M059J (cell line): ENCODE data around the gene C2CD4C. TPM values are rescaled to one million over a fixed set of nuclear protein-coding genes. Genes with fewer than 3 reads are reported as not detected.
"Not testable (repeated sequence)": the region's sequence is repeated elsewhere in the genome, so short reads cannot be mapped to it uniquely, and the experiment has no call there.

Source experiments
- DNase-seq: peaks from one replicate; pipeline ENCODE4 v3.0.0-alpha.2; 2012; ENCODE audit warnings: low read depth
- total RNA-seq: library from RNA; depleted of rRNA; stranded (reverse); fragments of >200 nt; shearing (Covaris generic); gene quantifications from 2 replicates; pipeline ENCODE4 v1.2.3, GENCODE V29; 2014; rRNA removed

C2CD4C gene
- total RNA-seq, 1 experiment from 2014 or later = not detected

DNA sequence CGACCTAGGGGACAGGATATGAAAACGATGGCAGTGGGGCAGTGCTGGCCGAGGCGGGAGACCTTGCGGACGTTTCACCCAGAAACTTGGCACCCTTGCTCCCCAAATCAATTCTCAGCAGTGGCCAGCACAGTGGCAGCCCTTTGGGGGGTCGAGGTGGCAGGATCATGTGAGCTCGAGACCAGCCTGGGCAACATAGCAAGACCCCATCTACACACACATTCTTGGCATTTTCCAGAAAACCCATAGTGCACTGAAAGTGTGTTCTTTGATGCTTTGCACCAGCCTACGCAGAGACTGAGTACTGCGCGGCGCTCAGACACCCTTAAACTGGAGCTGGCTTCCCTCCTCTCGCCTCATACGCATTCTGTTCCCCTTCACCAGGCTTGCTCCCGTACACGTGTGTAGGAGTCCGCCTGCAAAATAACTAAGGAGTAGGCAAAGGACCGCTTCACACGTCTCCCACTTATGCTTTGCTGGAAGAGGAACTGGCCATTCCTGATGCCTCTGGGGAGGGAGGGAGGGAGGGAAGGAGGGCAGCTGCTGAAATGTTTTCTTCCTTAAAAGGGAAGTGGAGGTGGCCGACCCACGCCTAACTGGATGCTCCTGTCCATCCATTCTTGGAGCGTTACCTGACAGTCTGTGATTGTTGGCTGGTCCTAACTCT is 40.9 kb downstream of the C2CD4C start:
- no peak for DNase-seq

GRCh38 chr19:367561-367960 is 41.4 kb downstream of the C2CD4C start:
- DNase-seq = no peak

GRCh38 chr19:366951-367350 is 42.0 kb downstream of the C2CD4C start:
- DNase-seq = no peak

DNA sequence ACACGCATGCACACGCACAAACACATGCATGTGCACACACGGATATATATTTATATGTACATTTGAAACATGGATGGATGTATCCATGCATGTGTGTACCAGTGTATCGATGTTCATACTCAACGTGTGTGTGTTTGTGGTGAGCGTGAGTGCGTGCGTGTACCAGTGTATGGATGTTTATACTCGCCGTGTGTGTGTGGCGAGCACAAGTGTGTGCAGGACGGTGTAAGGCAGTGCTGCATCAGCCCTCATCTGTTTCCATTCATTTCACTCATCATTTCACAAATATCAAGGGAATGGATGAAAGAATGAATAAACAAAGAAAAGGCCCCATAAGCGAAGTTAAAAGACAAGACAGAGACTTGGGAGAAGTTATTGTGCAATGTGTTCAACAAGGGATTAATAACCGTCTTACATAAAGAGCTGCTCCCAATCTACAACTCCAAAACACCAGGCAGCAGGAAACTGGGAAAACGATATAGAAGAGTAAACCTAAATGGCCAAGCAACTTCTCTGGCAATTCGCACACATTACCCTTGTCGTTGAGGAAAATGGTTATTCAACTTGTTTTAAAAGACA is 42.7 kb downstream of the C2CD4C start:
- no peak for DNase-seq

- no peak for DNase-seq
These were observed 44.3 kb downstream of the C2CD4C start for GRCh38 chr19:364496-365287.

DNA sequence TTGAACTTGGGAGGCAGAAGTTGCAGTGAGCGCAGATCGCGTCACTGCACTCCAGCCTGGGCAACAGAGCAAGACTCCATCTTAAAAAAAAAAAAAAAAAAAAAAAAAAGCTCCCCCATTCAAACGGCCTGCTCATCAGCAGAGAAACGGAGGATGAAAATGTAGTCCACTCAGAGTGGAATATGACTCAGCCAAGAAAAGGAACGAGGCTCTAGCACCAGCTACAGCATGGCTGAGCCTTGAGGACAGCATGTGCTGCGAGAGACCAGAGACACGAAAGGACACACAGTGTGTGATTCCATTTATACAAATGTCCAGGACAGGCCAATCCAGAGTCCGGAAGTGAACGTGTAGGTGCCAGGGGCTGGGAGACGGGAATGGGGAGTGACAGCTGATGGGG is 46.3 kb downstream of the C2CD4C start:
- DNase-seq = no peak

DNA sequence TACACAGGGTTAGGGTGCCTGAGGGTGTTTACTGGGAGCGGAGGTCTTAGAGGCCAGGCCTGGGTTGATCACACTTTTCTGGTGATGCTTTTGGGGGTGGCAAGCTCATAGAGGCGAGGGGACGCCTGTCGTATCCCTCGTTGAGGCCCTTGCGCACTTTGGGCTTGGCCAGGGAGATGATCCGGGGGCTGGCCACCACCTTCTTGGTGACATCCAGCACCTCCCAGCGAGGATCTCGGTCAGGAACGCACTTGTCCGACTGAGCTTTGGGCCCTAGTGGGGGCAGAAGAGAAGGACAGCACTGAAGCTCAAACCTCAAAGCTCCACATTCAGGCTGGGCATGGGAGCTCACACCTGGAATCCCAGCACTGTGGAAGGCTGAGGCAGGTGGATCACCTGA is 46.8 kb downstream of the C2CD4C start:
- no peak for DNase-seq

DNA sequence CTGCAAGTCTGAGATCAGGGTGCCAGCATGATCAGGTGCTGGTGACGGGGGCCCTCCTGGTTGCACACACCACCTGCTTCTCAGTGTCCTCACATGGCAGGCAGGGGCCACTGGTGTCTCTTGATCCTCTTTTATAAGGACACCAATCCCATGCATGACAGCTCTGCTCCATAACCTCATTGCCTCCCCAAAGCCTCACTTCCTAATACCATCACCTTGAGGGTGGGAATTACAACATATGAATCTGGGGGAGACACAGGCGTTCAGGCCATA is 49.4 kb downstream of the C2CD4C start:
- DNase-seq = no peak

GRCh38 chr19:355536-355935 is 53.4 kb downstream of the C2CD4C start:
- not testable (repeated sequence) for DNase-seq

Other genes with a start within 250 kb of the C2CD4C start
- gene PLPP2, start 117.7 kb downstream of the C2CD4C start, total RNA-seq = 32.6 and 39.3 TPM in 2 replicates
- 9.0 and 17.9 TPM in 2 replicates for gene MIER2, start 64.4 kb downstream of the C2CD4C start, total RNA-seq
- gene SHC2, start 51.9 kb upstream of the C2CD4C start, total RNA-seq = 0.05 TPM in 1 of 2 replicates, not detected in the other
- not detected in 2 replicates for gene MADCAM1, start 87.3 kb upstream of the C2CD4C start, total RNA-seq
- gene TPGS1, start 98.3 kb upstream of the C2CD4C start, total RNA-seq = 43.6 and 43.9 TPM in 2 replicates
- gene CDC34, start 122.6 kb upstream of the C2CD4C start, total RNA-seq = 50.6 and 57.4 TPM in 2 replicates
- 0.84 and 1.6 TPM in 2 replicates for gene GZMM, start 134.9 kb upstream of the C2CD4C start, total RNA-seq
- gene BSG, start 163.4 kb upstream of the C2CD4C start, total RNA-seq = 961 and 1,106 TPM in 2 replicates
- gene HCN2, start 180.7 kb upstream of the C2CD4C start, total RNA-seq = 0.42 and 1.4 TPM in 2 replicates
- 16.4 and 25.5 TPM in 2 replicates for gene POLRMT, start 224.4 kb upstream of the C2CD4C start, total RNA-seq
- not detected in 2 replicates for gene FGF22, start 230.7 kb upstream of the C2CD4C start, total RNA-seq